Daoy (cell line): ENCODE measurements around the gene FUT8. TPM values are rescaled to one million over a fixed set of nuclear protein-coding genes. Genes with fewer than 3 reads are reported as not detected.

Source experiments
- DNase-seq: peaks from one replicate; pipeline ENCODE4 v3.0.0-alpha.2; 2015; ENCODE audit warnings: low read depth
- total RNA-seq: library from RNA; depleted of rRNA; stranded (reverse); fragments of >200 nt; shearing (Covaris generic); gene quantifications from 2 replicates; pipeline ENCODE4 v1.2.3, GENCODE V29; 2014

Gene FUT8
- total RNA-seq, 1 experiment from 2014 or later = 90.6 TPM

DNA sequence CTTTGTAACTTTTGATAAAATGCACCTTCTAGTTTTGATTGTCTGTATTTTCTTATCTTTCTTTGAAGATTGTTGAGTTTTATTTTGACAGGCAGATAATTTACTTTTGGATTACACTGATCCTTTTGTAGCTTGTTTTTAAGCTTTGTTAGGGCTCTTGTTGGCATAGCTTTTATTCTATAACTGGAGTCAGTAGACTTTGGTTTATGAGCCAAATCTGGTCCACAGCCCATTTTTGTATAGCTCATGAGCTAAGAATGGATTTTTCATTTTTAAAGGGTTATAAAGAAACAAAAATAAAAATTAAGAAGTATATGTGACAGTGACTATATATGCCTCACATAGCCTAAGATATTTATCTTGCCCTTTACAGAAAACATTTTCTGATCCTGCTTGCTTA is 142.3 kb downstream of the FUT8 start:
- no peak for DNase-seq

- DNase-seq = no peak
Measured at GRCh38 chr14:65555358-65555757, 142.8 kb downstream of the FUT8 start.

GRCh38 chr14:65558363-65558762 is 145.8 kb downstream of the FUT8 start:
- DNase-seq = no peak

DNA sequence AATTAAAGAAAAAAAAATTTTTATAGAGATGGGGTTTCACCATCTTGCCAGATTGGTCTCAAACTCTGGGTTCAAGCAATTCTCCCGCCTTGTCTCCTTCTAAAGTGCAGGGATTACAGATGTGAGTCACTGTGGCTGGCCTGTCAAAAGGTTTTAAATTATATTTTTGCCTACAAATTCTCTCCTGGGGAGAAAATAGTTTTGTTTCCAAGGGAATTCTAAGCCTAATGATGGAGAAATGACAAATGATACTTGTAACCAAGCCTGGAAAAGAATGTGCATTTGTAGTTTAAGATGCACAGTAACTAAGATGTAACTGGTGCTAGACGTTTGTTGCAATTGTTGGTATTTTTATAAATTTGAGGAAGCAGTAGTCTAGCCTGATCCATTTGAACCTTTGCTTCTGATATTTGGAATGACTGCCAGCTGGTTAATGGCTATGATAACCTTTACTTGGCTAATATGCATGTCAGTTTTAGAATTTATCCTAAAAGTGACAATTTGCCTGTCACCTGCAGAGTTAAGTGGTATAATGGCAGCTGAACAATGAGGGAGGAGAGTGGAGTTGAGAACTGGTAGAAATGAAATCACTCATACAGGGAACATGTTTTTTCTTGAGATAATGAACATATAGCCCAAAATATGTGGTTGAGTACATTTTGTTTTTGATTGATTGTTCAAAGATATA is 148.0 kb downstream of the FUT8 start:
- DNase-seq = peak; percentile 17

DNA sequence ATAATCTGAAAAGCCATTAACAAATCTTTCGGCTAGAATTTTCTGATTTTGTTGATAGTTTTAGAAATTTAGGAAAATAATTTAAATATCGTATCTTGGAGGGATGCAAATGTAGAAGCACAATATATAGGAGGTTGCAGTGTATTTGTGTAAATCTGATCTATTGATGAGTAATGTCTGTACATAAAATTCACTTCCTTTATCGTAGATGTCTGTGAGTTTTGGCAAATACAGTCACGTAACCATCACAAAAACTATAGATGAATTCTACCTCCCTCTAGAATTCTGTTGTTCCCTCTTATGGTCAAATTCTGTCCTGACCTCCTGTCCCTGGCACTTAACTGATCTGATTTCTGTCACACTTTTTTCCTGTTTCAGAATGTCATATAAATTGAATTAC is 151.8 kb downstream of the FUT8 start:
- no peak for DNase-seq

- peak; percentile 4 for DNase-seq
Measured at GRCh38 chr14:65565948-65566347, 153.4 kb downstream of the FUT8 start.

DNA sequence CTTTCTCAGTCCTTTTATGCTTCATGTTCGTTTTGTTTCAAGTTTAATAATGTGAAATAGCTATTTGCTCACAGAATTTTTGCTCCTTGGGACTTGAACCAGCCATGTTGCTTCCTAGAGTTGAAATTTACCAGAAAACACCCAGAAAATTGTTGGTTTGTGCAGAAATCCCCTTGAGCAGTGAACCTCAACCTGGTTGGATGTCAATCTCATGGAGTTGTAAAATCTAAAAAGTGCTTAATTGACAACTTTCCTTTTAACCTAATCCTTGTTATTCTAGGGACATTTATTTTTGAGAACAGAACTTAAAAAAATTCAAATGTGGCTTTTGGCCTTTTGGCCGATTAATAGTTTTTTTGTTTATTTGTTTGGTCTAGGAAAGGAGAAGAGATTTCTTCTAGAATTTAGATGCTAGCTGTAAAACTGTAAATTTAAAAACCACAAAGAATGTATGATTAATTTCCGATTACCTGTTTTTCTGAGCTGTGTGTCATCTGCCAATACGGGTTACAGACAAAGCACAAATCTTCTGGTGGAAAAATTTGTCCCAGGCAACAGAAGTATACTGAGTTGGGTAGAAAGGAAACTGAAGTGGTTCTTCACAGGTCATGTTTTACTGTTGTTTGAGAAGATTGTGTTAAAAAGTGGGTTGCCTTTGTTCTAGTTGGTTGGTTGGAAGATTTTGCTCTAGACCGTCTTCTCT is 154.4 kb downstream of the FUT8 start:
- no peak for DNase-seq

DNA sequence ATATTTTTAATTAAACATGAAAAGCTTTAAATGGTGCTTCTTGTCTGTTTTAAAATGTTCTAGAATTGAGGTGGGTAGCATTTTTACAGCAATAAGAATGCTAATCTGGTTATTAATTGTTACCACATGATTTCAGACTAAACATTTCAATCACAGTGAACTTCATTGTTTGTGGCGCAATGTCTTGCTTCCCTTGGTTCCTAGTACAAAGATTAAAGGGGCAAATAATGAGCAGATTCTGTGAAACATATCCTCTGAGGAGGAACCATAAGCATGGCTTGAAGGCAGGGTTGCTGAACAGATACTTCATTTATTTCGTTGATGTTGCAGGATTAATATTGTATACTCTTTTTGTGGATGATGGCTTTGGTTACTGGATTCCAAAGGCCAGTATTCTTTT is 162.1 kb downstream of the FUT8 start:
- no peak for DNase-seq

DNA sequence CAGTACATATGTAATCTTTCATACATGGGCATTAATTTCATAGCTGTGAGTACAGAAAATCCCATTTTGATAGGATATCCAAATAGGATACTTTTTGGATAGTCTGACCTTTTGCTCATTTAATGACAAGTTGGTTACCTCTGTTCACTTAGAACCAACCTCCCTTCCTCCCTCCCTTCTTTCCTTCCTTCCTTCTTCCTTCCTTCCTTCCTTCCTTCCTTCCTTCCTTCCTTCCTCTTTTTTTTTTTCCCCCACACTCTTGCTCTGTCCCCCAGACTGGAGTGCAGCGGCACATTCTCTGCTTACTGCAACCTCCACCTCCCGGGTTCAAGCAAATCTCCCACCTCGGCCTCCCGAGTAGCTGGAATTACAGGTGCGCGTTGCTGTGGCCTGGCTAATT is 162.9 kb downstream of the FUT8 start:
- DNase-seq = no peak

DNA sequence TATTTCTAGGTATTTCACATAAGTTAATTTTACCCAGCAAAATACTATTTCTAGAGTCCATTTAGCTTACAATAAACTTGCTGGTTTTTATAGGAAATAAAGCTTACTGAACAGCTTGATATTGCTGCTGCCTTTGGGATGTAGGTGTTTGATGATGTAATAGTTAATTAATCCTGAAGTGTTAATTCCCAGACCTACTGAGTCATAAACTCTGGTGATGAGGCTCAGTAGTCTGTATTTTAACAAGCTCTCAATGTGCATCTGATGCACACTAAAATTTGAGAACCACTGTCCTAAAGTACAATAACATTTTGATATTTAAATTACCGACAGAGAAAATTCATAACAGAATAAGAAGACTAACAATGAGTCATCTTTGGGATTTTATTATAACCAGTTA is 168.4 kb downstream of the FUT8 start:
- no peak for DNase-seq

DNA sequence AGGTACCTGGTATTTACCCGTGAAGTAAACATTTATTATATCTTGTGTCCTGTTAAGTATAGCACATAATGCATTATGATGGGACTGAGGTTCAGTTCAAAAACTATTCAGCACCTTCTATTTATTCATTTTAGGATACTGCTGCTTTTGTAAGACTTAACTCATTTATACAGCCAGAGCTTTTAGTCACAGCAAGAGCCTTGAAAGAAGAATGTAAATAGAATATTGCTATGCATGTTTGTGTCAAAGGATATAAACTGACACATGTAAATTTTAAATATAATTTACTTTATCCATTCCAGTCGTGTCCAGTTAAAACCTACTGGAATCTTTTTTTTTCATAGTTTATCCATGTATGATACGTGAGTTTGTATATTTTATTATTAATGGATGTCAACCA is 168.8 kb downstream of the FUT8 start:
- no peak for DNase-seq

DNA sequence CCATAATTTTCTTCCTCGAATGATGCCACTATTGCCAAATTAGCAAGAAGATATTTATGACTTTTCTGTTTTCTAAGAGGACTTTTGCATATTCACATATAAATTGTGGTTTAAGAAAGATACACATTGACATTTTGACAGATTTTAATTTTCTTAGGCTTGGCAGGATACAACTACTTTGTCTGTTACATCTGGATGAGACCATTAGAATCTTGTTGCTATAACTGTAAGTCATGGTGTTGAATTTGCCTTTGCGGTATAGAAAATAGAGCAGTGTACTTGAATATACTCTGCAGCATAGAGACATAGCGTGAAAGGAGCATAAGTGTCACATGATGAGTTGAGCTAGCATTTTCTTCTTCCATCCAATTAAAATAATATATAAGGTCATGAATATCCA is 169.3 kb downstream of the FUT8 start:
- DNase-seq = no peak

DNA sequence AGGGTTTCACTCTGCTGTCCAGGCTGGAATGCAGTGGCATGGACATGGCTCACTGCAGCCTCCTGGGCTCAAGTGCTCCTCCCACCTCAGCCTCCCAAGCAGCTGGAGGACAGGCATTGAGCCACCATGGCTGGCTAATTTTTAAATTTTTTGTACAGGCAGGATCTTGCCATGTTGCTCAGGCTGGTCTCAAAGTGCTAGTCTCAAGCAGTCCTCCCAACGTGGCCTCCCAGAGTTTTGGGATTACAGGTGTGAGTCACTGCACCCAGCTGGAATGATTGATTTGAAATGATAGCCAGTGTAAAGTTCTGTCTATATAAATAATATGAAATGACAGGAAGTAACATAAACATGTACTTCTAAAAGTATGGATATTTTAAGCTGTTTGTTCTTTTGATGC is 172.7 kb downstream of the FUT8 start:
- DNase-seq = peak; percentile 33

- no peak for DNase-seq
Measured at GRCh38 chr14:65588426-65589140, 176.1 kb downstream of the FUT8 start.

GRCh38 chr14:65594153-65594881 is 181.8 kb downstream of the FUT8 start:
- DNase-seq = no peak

DNA sequence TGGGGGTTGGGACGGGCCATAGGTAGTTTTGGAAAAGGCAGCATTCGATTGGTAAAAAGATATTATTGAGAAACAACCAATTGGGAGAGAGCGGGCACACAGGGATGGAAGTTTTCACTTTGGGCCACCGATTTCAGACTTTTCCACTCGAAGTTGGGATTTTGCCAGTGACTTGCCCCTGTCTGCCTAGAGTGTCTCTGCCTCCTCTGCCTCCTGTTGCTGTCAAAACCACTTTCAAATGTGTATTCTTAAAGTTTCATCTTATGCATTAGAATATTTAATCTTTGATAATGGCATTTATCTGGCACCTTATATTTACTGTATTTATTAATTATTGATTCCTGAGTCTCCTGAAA is 182.3 kb downstream of the FUT8 start:
- no peak for DNase-seq

DNA sequence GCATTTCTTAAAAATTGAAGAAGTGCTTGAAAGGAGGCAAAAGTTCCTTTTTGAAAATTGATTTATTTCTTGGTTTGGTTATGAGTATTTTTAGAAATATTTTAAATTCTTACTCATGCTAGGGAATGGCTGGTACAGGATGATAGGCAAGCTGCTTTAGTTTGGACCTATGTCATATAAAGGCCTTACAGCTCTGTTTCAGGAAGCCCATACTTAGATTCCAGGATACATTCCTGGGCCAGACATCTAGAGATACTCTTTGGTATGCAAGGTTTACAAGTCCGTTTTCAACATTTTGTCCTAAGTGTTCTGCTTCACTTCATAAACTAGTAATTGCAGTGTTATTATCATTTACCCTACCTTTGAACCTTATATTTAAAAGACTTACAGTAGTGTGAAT is 186.8 kb downstream of the FUT8 start:
- no peak for DNase-seq

- no peak for DNase-seq
Measured at GRCh38 chr14:65600742-65601141, 188.2 kb downstream of the FUT8 start.

- no peak for DNase-seq
Measured at GRCh38 chr14:65604535-65604934, 192.0 kb downstream of the FUT8 start.

DNA sequence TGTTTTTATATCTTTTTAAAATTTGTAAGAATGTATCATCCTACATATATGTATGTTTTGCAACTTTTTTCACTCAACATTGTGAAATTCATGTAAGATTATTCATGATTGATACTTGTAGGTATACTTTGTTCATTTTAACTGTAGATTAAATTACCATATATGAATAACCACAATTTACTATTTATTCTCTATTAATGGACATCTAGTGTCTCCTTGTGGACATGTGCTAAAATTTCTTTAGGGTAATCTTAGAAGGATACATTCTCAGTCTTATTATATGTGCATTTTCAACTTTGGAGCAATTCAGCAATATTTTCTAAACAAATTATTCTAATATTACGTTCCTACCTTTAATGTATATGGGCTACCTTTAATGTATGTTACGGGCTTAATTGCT is 192.4 kb downstream of the FUT8 start:
- no peak for DNase-seq

GRCh38 chr14:65606460-65606859 is 193.9 kb downstream of the FUT8 start:
- no peak for DNase-seq

DNA sequence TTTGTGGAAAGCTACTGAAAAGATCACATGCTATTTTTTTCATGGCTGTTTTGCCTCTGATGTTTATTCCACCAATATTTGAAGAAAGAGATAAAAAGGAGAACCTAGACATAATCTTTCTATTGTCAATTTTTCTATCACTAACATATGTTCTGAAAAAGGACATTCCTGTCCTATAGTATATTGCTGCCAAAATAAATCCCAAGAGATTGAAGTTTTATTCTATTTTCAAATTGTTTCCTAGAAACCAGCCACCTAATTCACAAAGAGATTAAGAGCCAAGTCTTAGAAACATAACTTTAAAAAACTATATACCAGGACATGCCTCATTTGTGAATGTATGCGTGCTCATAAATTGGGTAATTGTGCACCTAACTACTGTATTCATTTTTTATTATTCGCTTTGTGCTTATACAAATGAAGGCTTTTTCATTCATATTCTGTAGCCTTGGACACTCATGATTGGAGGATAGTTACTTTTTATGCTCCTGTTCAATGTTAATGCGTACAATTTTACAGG is 200.7 kb downstream of the FUT8 start:
- DNase-seq = no peak
